ENCODE results near the gene BOK.

DNA sequence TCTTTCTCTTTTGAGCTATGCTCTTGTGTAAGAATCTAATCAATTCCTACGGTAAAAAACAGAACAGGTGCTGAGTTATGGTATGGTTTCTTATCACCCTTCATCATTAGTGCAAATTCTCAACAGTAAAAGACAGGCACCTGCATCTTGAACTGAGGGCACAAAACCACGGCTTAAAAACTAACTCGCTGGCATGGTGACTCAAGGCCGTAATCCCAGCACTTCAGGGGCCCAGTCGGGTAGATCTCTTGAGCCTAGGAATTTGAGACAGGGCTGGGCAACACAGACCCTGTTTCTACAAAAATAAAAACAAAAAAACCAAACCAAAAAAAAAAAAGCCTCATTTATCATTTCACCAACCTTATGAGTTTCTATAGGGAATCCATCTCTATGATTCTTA is 45.1 kb downstream of the BOK start:
- TF ChIP-seq BHLHE40 (IDR thresholded peaks at IDR 0.05; ENCODE audit: borderline replicate concordance) (no peak), TARDBP (IDR thresholded peaks at IDR 0.05) (no peak), L3MBTL2 (conservative IDR thresholded peaks at IDR 0.05) (no peak), FOXM1 (IDR thresholded peaks at IDR 0.05; ENCODE audit: borderline replicate concordance) (no peak), LEF1 (IDR thresholded peaks at IDR 0.05; ENCODE audit: borderline replicate concordance) (no peak), NFRKB (IDR thresholded peaks at IDR 0.05) (no peak), FOXK2 (IDR thresholded peaks at IDR 0.05) (no peak), ZNF384 (IDR thresholded peaks at IDR 0.05) (no peak), SUZ12 (IDR thresholded peaks at IDR 0.05) (no peak), SP1 (IDR thresholded peaks at IDR 0.05) (no peak), ELF4 (IDR thresholded peaks at IDR 0.05) (no peak)
- TF ChIP-seq, protein P1, sequence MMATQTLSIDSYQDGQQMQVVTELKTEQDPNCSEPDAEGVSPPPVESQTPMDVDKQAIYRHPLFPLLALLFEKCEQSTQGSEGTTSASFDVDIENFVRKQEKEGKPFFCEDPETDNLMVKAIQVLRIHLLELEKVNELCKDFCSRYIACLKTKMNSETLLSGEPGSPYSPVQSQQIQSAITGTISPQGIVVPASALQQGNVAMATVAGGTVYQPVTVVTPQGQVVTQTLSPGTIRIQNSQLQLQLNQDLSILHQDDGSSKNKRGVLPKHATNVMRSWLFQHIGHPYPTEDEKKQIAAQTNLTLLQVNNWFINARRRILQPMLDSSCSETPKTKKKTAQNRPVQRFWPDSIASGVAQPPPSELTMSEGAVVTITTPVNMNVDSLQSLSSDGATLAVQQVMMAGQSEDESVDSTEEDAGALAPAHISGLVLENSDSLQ (IDR thresholded peaks at IDR 0.05) = no peak

Measured in HEK293T (cell line).